H9 (cell line): ENCODE results near the gene HBG2. TPM values are rescaled to one million over a fixed set of nuclear protein-coding genes. Genes with fewer than 3 reads are reported as not detected.

Source experiments
- DNase-seq: peaks from one replicate; pipeline ENCODE4 v3.0.0-alpha.2; 2017
- H2AFZ ChIP-seq: one replicate; pipeline ENCODE4 v1.6.1; 2013; ENCODE audit warnings: mild to moderate bottlenecking, low read length, control low read depth, moderate library complexity
- H2AK5ac ChIP-seq: 2 replicates; pipeline ENCODE4 v1.6.1; 2013; ENCODE audit warnings: low read length, control low read depth, mixed read lengths; ENCODE audit not compliant: insufficient read length
- H2BK120ac ChIP-seq: one replicate; pipeline ENCODE4 v1.6.1; 2013; ENCODE audit warnings: low read depth, mild to moderate bottlenecking, low read length, control low read depth, inconsistent platforms; ENCODE audit not compliant: poor library complexity, severe bottlenecking
- H2BK12ac ChIP-seq: 2 replicates; pipeline ENCODE4 v1.6.1; 2013; ENCODE audit warnings: low read length, control low read depth, mixed read lengths, low read depth; ENCODE audit not compliant: insufficient read length
- H2BK15ac ChIP-seq: 2 replicates; pipeline ENCODE4 v1.6.1; 2013; ENCODE audit warnings: low read depth, low read length, control low read depth
- H2BK20ac ChIP-seq: one replicate; pipeline ENCODE4 v1.6.1; 2013; ENCODE audit warnings: low read depth, mild to moderate bottlenecking, low read length, control low read depth, inconsistent platforms; ENCODE audit not compliant: poor library complexity, severe bottlenecking
- H2BK5ac ChIP-seq: 2 replicates; pipeline ENCODE4 v1.6.1; 2013; ENCODE audit warnings: low read length, control low read depth, mixed read lengths; ENCODE audit not compliant: insufficient read length
- H3K14ac ChIP-seq: 2 replicates; pipeline ENCODE4 v1.6.1; 2013; ENCODE audit warnings: low read length, control low read depth; ENCODE audit not compliant: insufficient read depth
- H3K18ac ChIP-seq: 2 replicates; pipeline ENCODE4 v1.6.1; 2013; ENCODE audit warnings: low read depth, mild to moderate bottlenecking, mixed read lengths, low read length, control low read depth; ENCODE audit not compliant: insufficient read length
- H3K23ac ChIP-seq: 2 replicates; pipeline ENCODE4 v1.6.1; 2013; ENCODE audit warnings: low read length, control low read depth, mixed read lengths, low read depth; ENCODE audit not compliant: insufficient read length
- H3K23me2 ChIP-seq: 2 replicates; pipeline ENCODE4 v1.6.1; 2013; ENCODE audit warnings: low read depth, mild to moderate bottlenecking, mixed read lengths, low read length, control low read depth; ENCODE audit not compliant: insufficient read length, poor library complexity, severe bottlenecking
- H3K27ac ChIP-seq: 2 replicates; pipeline ENCODE4 v1.5.1; 2013; ENCODE audit warnings: low read length, control low read depth, mixed read lengths, low read depth; ENCODE audit not compliant: insufficient read length
- H3K27me3 ChIP-seq: 2 replicates; pipeline ENCODE4 v1.6.1; 2013; ENCODE audit warnings: low read length, control low read depth, inconsistent platforms; ENCODE audit not compliant: insufficient read depth
- H3K4ac ChIP-seq: 2 replicates; pipeline ENCODE4 v1.6.1; 2013; ENCODE audit warnings: low read depth, mild to moderate bottlenecking, control low read depth, inconsistent platforms, low read length, moderate library complexity
- H3K4me1 ChIP-seq: 2 replicates; pipeline ENCODE4 v1.6.1; 2013; ENCODE audit warnings: low read length, control low read depth, inconsistent platforms; ENCODE audit not compliant: insufficient read depth
- H3K4me2 ChIP-seq: 2 replicates; pipeline ENCODE4 v1.6.1; 2013; ENCODE audit warnings: low read length, control low read depth, mixed read lengths; ENCODE audit not compliant: insufficient read length, insufficient read depth
- H3K56ac ChIP-seq: 2 replicates; pipeline ENCODE4 v1.6.1; 2013; ENCODE audit warnings: low read depth, mild to moderate bottlenecking, mixed read lengths, low read length, control low read depth; ENCODE audit not compliant: insufficient read length
- H3K79me1 ChIP-seq: 2 replicates; pipeline ENCODE4 v1.6.1; 2013; ENCODE audit warnings: low read depth, mild to moderate bottlenecking, moderate library complexity, low read length, control low read depth, inconsistent platforms; ENCODE audit not compliant: insufficient read depth, poor library complexity, severe bottlenecking
- H3K79me2 ChIP-seq: 2 replicates; pipeline ENCODE4 v1.6.1; 2013; ENCODE audit warnings: low read length, control low read depth, inconsistent platforms; ENCODE audit not compliant: insufficient read depth
- H3K9ac ChIP-seq: 2 replicates; pipeline ENCODE4 v1.6.1; 2013; ENCODE audit warnings: low read length, control low read depth, mixed read lengths; ENCODE audit not compliant: insufficient read length; ENCODE audit errors: extremely low read depth
- H3K9me3 ChIP-seq: one replicate; pipeline ENCODE4 v1.6.1; 2013; ENCODE audit warnings: low read depth, low read length, inconsistent platforms; ENCODE audit not compliant: control insufficient read depth
- H3T11ph ChIP-seq: one replicate; pipeline ENCODE4 v1.6.1; 2013; ENCODE audit warnings: mild to moderate bottlenecking, low read length, control low read depth, inconsistent platforms
- H4K20me1 ChIP-seq: one replicate; pipeline ENCODE4 v1.6.1; 2013; ENCODE audit not compliant: control insufficient read depth, insufficient read length, insufficient read depth
- H4K5ac ChIP-seq: 2 replicates; pipeline ENCODE4 v1.6.1; 2013; ENCODE audit warnings: low read depth, mild to moderate bottlenecking, mixed read lengths, low read length, control low read depth; ENCODE audit not compliant: insufficient read length
- H4K8ac ChIP-seq: replicated peaks from 2 replicates; pipeline ENCODE4 v1.6.1; 2013; ENCODE audit warnings: low read length, control low read depth, mixed read lengths, low read depth; ENCODE audit not compliant: insufficient read length
- H4K91ac ChIP-seq: 2 replicates; pipeline ENCODE4 v1.6.1; 2013; ENCODE audit warnings: low read depth, mild to moderate bottlenecking, moderate library complexity, mixed read lengths, low read length, control low read depth; ENCODE audit not compliant: insufficient read length
- H3K27ac Mint-ChIP-seq, 3 experiments: 2 replicates in 2 of 3; 3 replicates in 1 of 3; pipeline ENCODE4 v1.8.0; 2020 to 2021; ENCODE audit warnings: mixed read lengths in 3 of 3, mild to moderate bottlenecking in 1 of 3, moderate library complexity in 1 of 3
- H3K27me3 Mint-ChIP-seq: 2 replicates; pipeline ENCODE4 v1.8.0; 2021; ENCODE audit warnings: low read depth, mild to moderate bottlenecking, moderate library complexity, mixed read lengths
- H3K36me3 Mint-ChIP-seq, 3 experiments: 2 replicates in 2 of 3; 3 replicates in 1 of 3; pipeline ENCODE4 v1.8.0; 2020 to 2021; ENCODE audit warnings: low read depth in 3 of 3, mixed read lengths in 3 of 3; ENCODE audit not compliant: insufficient read depth in 1 of 3
- H3K4me1 Mint-ChIP-seq, 2 experiments: 2 replicates each; pipeline ENCODE4 v1.8.0; 2020; ENCODE audit warnings: mixed read lengths in 2 of 2
- H3K4me3 Mint-ChIP-seq, 2 experiments: 2 replicates in 1 of 2; 3 replicates in 1 of 2; pipeline ENCODE4 v1.8.0; 2020 to 2021; ENCODE audit warnings: mild to moderate bottlenecking in 2 of 2, mixed read lengths in 2 of 2, moderate library complexity in 1 of 2
- H3K9me3 Mint-ChIP-seq, 2 experiments: 2 replicates in 1 of 2; 3 replicates in 1 of 2; pipeline ENCODE4 v1.8.0; 2020; ENCODE audit warnings: mild to moderate bottlenecking in 2 of 2, mixed read lengths in 2 of 2, moderate library complexity in 1 of 2
- WGBS: extraction: QIAGEN DNeasy Blood & Tissue Kit; methylation state at CpG from one replicate; pipeline ENCODE4 v1.1.7; 2013; ENCODE audit warnings: missing lambda C conversion rate, low lambda C conversion rate, mixed read lengths; ENCODE audit not compliant: insufficient read length; ENCODE audit errors: extremely low coverage; 5-methylcytosine and 5-hydroxymethylcytosine counted together
- total RNA-seq: library from RNA; stranded (reverse); gene quantifications from 2 replicates; pipeline ENCODE4 v1.2.1, GENCODE V29; 2021
- TF ChIP-seq, protein P1 (sequence below): fragments of 200-600 bp; sonication (generic); conservative IDR thresholded peaks from 3 replicates; pipeline ENCODE4 v1.8.0; 2021; ENCODE audit warnings: antibody characterized with exemption, mild to moderate bottlenecking

Gene HBG2
- total RNA-seq, 1 experiment from 2014 or later: not detected

DNA sequence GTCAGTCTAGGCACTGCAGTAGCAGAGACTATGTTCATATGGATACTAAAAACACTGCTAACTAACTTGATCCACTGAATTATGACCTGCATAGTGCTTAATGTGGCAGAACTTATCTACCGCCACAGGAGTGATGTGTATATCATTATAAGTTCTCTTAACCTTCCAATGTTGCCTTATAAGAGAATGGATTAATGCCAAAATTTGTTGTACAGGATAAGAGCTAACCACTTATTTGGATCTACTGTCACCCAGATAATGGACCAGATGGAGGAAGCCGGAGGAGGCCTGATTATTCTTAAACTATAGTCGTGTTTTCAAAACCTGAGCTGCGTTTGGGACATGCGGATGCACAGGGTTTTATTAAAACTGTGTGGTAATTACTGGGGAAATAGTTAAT is 49.0 kb upstream of the HBG2 start:
- H3K56ac ChIP-seq: no peak overlapping the region
- no peaks in the 10 kb centered on the region for H3K27me3 Mint-ChIP-seq
- H2BK20ac ChIP-seq: no peak overlapping the region
- H3K9me3 ChIP-seq: no peaks in the 10 kb centered on the region
- no peaks in the 10 kb centered on the region for H3K79me1 ChIP-seq
- no peaks in the 10 kb centered on the region for H3K23me2 ChIP-seq
- H3K27ac ChIP-seq: no peak overlapping the region
- H4K8ac ChIP-seq: no peak overlapping the region
- no peaks in the 10 kb centered on the region for H3K36me3 Mint-ChIP-seq
- H3K18ac ChIP-seq: no peak overlapping the region
- H3K4me1 ChIP-seq: no peaks in the 10 kb centered on the region
- no peaks in the 10 kb centered on the region for H3K9me3 Mint-ChIP-seq
- no peak for DNase-seq
- TF ChIP-seq, protein P1, sequence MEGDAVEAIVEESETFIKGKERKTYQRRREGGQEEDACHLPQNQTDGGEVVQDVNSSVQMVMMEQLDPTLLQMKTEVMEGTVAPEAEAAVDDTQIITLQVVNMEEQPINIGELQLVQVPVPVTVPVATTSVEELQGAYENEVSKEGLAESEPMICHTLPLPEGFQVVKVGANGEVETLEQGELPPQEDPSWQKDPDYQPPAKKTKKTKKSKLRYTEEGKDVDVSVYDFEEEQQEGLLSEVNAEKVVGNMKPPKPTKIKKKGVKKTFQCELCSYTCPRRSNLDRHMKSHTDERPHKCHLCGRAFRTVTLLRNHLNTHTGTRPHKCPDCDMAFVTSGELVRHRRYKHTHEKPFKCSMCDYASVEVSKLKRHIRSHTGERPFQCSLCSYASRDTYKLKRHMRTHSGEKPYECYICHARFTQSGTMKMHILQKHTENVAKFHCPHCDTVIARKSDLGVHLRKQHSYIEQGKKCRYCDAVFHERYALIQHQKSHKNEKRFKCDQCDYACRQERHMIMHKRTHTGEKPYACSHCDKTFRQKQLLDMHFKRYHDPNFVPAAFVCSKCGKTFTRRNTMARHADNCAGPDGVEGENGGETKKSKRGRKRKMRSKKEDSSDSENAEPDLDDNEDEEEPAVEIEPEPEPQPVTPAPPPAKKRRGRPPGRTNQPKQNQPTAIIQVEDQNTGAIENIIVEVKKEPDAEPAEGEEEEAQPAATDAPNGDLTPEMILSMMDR: no peak
- H3T11ph ChIP-seq: no peak overlapping the region
- H4K91ac ChIP-seq: no peak overlapping the region
- no peak overlapping the region for H4K5ac ChIP-seq
- H3K4me2 ChIP-seq: no peak overlapping the region
- no peak overlapping the region for H3K14ac ChIP-seq
- no CpG with 5 or more reads among the region's 5 CpGs for WGBS
- no peak overlapping the region for H3K4ac ChIP-seq
- H2AK5ac ChIP-seq: no peak overlapping the region
- H4K20me1 ChIP-seq: no peaks in the 10 kb centered on the region
- no peak overlapping the region for H2BK5ac ChIP-seq
- H3K4me3 Mint-ChIP-seq: no peak overlapping the region
- H2BK120ac ChIP-seq: no peak overlapping the region
- H3K79me2 ChIP-seq: no peaks in the 10 kb centered on the region
- no peaks in the 10 kb centered on the region for H3K4me1 Mint-ChIP-seq
- no peak overlapping the region for H3K9ac ChIP-seq
- H3K27me3 ChIP-seq: no peaks in the 10 kb centered on the region
- H2BK15ac ChIP-seq: no peak overlapping the region
- H2BK12ac ChIP-seq: no peak overlapping the region
- H3K23ac ChIP-seq: no peak overlapping the region
- no peak overlapping the region for H2AFZ ChIP-seq
- no peak overlapping the region for H3K27ac Mint-ChIP-seq
